Liver (tissue), 3 donors: Measurements from ENCODE around the gene PSG5.
"Not testable (repeated sequence)": the region's sequence is repeated elsewhere in the genome, so short reads cannot be mapped to it uniquely, and the experiment has no call there.

Experiments
- CTCF ChIP-seq: fragments of 150-350 bp; IDR thresholded peaks from 2 replicates; pipeline ENCODE4 v1.5.1; 2017; ENCODE audit warnings: improper control_type of control experiment, low read depth, low read length; ENCODE audit not compliant: missing input control
- GABPA ChIP-seq, 2 donors: IDR thresholded peaks in 1 of 2; conservative IDR thresholded peaks in 1 of 2; 2 replicates each; pipeline ENCODE4 v1.6.1; 2016; ENCODE audit warnings: antibody characterized with exemption in 2 of 2, mild to moderate bottlenecking in 1 of 2, moderate library complexity in 1 of 2
- RAD21 ChIP-seq, 2 donors: IDR thresholded peaks; 2 replicates each; pipeline ENCODE4 v1.6.1; 2016; ENCODE audit warnings: antibody characterized with exemption in 2 of 2, mild to moderate bottlenecking in 2 of 2
- REST ChIP-seq: IDR thresholded peaks from 2 replicates; pipeline ENCODE4 v1.6.1; 2016; ENCODE audit warnings: antibody characterized with exemption, mild to moderate bottlenecking
- SP1 ChIP-seq: IDR thresholded peaks from 2 replicates; pipeline ENCODE4 v1.6.1; 2018; ENCODE audit warnings: antibody characterized with exemption, mild to moderate bottlenecking
- TAF1 ChIP-seq: conservative IDR thresholded peaks from 2 replicates; pipeline ENCODE4 v1.6.1; 2016; ENCODE audit warnings: antibody characterized with exemption, mild to moderate bottlenecking
- YY1 ChIP-seq: IDR thresholded peaks from 2 replicates; pipeline ENCODE4 v1.6.1; 2016; ENCODE audit warnings: antibody characterized with exemption, mild to moderate bottlenecking
- ZBTB33 ChIP-seq: IDR thresholded peaks from 2 replicates; pipeline ENCODE4 v1.6.1; 2016; ENCODE audit warnings: antibody characterized with exemption
- TF ChIP-seq, protein P1 (sequence below): IDR thresholded peaks from 2 replicates; pipeline ENCODE4 v1.6.1; 2016; ENCODE audit warnings: antibody characterized with exemption
- donor health status: healthy.
- donor health status: healthy.

- TF ChIP-seq REST; CTCF; TAF1; RAD21 (IDR thresholded peaks at IDR 0.05); GABPA (IDR thresholded peaks at IDR 0.05 in 1 of 2, conservative IDR thresholded peaks at IDR 0.05 in 1 of 2); SP1: not testable (repeated sequence)
- TF ChIP-seq ZBTB33 (peak; percentile 42), YY1 (peak; percentile 55)
- TF ChIP-seq, protein P1, sequence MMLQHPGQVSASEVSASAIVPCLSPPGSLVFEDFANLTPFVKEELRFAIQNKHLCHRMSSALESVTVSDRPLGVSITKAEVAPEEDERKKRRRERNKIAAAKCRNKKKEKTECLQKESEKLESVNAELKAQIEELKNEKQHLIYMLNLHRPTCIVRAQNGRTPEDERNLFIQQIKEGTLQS = not testable (repeated sequence)
Measured at GRCh38 chr19:43178577-43178976, 7.8 kb downstream of the PSG5 start.
